Stimulated activated CD4-positive, alpha-beta T cell treated with anti-CD3 and anti-CD28 coated beads, Interleukin-4, amount 100 ng/mL, for 1 hour (primary cell): ENCODE measurements around the gene MNX1.

Experiments used
- DNase-seq: peaks from one replicate; pipeline ENCODE4 v3.0.0-alpha.2; 2020

MNX1 gene

GRCh38 chr7:157001920-157002818 lies 8.3 kb downstream of the MNX1 start:
- no peak for DNase-seq

GRCh38 chr7:157000741-157001653 lies 9.5 kb downstream of the MNX1 start:
- no peak for DNase-seq

- no peak for DNase-seq
These were observed 10.3 kb downstream of the MNX1 start for GRCh38 chr7:156999958-157000726.

GRCh38 chr7:156998988-156999957 lies 11.2 kb downstream of the MNX1 start:
- DNase-seq, result no peak

- DNase-seq, result no peak
These were observed 16.0 kb downstream of the MNX1 start for GRCh38 chr7:156994417-156994816.

- DNase-seq, result no peak
These were observed 16.6 kb downstream of the MNX1 start for GRCh38 chr7:156993925-156994235.

GRCh38 chr7:156993021-156993924 lies 17.2 kb downstream of the MNX1 start:
- no peak for DNase-seq

- no peak for DNase-seq
These were observed 20.5 kb downstream of the MNX1 start for GRCh38 chr7:156989766-156990535.

- DNase-seq, result no peak
These were observed 21.9 kb downstream of the MNX1 start for GRCh38 chr7:156988343-156989185.

- DNase-seq, result no peak
These were observed 24.1 kb downstream of the MNX1 start for GRCh38 chr7:156986378-156986777.

GRCh38 chr7:156985101-156985992 lies 25.1 kb downstream of the MNX1 start:
- DNase-seq, result no peak

GRCh38 chr7:156984174-156984891 lies 26.1 kb downstream of the MNX1 start:
- no peak for DNase-seq

- DNase-seq, result no peak
These were observed 30.8 kb downstream of the MNX1 start for GRCh38 chr7:156979711-156980110.

GRCh38 chr7:156979007-156979606 lies 31.4 kb downstream of the MNX1 start:
- DNase-seq, result no peak

- DNase-seq, result no peak
These were observed 34.8 kb downstream of the MNX1 start for GRCh38 chr7:156975620-156976019.

GRCh38 chr7:156969972-156970420 lies 40.5 kb downstream of the MNX1 start:
- DNase-seq, result no peak

- DNase-seq, result no peak
These were observed 42.3 kb downstream of the MNX1 start for GRCh38 chr7:156968183-156968582.
